ENCODE results near the gene KIAA1191.

DNA sequence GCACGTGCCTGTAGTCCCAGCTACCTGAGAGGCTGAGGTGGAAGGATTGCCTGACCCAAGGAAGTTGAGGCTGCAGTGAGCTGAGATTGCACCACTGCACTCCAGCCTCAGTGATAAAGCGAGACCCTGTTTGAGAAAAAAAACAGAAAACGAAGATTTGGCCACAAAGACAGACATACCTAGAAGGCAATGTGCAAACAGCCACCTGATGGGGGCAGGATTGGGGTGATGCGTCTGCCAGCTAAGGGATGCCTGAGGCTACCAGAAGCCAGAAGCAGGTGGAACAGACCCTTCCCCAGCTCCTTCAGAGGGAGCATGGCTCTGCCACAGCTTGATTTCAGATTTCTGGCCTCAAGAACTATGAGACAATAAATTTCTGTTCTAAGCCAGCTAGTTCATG is 29.9 kb upstream of the KIAA1191 start:
- TF ChIP-seq THAP7 (CRISPR knock-in tag; IDR thresholded peaks at IDR 0.05) (no peak), NR3C1 (CRISPR knock-in tag; IDR thresholded peaks at IDR 0.05) (no peak)
- TF ChIP-seq, protein P1, sequence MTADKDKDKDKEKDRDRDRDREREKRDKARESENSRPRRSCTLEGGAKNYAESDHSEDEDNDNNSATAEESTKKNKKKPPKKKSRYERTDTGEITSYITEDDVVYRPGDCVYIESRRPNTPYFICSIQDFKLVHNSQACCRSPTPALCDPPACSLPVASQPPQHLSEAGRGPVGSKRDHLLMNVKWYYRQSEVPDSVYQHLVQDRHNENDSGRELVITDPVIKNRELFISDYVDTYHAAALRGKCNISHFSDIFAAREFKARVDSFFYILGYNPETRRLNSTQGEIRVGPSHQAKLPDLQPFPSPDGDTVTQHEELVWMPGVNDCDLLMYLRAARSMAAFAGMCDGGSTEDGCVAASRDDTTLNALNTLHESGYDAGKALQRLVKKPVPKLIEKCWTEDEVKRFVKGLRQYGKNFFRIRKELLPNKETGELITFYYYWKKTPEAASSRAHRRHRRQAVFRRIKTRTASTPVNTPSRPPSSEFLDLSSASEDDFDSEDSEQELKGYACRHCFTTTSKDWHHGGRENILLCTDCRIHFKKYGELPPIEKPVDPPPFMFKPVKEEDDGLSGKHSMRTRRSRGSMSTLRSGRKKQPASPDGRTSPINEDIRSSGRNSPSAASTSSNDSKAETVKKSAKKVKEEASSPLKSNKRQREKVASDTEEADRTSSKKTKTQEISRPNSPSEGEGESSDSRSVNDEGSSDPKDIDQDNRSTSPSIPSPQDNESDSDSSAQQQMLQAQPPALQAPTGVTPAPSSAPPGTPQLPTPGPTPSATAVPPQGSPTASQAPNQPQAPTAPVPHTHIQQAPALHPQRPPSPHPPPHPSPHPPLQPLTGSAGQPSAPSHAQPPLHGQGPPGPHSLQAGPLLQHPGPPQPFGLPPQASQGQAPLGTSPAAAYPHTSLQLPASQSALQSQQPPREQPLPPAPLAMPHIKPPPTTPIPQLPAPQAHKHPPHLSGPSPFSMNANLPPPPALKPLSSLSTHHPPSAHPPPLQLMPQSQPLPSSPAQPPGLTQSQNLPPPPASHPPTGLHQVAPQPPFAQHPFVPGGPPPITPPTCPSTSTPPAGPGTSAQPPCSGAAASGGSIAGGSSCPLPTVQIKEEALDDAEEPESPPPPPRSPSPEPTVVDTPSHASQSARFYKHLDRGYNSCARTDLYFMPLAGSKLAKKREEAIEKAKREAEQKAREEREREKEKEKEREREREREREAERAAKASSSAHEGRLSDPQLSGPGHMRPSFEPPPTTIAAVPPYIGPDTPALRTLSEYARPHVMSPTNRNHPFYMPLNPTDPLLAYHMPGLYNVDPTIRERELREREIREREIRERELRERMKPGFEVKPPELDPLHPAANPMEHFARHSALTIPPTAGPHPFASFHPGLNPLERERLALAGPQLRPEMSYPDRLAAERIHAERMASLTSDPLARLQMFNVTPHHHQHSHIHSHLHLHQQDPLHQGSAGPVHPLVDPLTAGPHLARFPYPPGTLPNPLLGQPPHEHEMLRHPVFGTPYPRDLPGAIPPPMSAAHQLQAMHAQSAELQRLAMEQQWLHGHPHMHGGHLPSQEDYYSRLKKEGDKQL (CRISPR knock-in tag; IDR thresholded peaks at IDR 0.05; ENCODE audit: borderline replicate concordance): no peak
- TF ChIP-seq, protein P2, sequence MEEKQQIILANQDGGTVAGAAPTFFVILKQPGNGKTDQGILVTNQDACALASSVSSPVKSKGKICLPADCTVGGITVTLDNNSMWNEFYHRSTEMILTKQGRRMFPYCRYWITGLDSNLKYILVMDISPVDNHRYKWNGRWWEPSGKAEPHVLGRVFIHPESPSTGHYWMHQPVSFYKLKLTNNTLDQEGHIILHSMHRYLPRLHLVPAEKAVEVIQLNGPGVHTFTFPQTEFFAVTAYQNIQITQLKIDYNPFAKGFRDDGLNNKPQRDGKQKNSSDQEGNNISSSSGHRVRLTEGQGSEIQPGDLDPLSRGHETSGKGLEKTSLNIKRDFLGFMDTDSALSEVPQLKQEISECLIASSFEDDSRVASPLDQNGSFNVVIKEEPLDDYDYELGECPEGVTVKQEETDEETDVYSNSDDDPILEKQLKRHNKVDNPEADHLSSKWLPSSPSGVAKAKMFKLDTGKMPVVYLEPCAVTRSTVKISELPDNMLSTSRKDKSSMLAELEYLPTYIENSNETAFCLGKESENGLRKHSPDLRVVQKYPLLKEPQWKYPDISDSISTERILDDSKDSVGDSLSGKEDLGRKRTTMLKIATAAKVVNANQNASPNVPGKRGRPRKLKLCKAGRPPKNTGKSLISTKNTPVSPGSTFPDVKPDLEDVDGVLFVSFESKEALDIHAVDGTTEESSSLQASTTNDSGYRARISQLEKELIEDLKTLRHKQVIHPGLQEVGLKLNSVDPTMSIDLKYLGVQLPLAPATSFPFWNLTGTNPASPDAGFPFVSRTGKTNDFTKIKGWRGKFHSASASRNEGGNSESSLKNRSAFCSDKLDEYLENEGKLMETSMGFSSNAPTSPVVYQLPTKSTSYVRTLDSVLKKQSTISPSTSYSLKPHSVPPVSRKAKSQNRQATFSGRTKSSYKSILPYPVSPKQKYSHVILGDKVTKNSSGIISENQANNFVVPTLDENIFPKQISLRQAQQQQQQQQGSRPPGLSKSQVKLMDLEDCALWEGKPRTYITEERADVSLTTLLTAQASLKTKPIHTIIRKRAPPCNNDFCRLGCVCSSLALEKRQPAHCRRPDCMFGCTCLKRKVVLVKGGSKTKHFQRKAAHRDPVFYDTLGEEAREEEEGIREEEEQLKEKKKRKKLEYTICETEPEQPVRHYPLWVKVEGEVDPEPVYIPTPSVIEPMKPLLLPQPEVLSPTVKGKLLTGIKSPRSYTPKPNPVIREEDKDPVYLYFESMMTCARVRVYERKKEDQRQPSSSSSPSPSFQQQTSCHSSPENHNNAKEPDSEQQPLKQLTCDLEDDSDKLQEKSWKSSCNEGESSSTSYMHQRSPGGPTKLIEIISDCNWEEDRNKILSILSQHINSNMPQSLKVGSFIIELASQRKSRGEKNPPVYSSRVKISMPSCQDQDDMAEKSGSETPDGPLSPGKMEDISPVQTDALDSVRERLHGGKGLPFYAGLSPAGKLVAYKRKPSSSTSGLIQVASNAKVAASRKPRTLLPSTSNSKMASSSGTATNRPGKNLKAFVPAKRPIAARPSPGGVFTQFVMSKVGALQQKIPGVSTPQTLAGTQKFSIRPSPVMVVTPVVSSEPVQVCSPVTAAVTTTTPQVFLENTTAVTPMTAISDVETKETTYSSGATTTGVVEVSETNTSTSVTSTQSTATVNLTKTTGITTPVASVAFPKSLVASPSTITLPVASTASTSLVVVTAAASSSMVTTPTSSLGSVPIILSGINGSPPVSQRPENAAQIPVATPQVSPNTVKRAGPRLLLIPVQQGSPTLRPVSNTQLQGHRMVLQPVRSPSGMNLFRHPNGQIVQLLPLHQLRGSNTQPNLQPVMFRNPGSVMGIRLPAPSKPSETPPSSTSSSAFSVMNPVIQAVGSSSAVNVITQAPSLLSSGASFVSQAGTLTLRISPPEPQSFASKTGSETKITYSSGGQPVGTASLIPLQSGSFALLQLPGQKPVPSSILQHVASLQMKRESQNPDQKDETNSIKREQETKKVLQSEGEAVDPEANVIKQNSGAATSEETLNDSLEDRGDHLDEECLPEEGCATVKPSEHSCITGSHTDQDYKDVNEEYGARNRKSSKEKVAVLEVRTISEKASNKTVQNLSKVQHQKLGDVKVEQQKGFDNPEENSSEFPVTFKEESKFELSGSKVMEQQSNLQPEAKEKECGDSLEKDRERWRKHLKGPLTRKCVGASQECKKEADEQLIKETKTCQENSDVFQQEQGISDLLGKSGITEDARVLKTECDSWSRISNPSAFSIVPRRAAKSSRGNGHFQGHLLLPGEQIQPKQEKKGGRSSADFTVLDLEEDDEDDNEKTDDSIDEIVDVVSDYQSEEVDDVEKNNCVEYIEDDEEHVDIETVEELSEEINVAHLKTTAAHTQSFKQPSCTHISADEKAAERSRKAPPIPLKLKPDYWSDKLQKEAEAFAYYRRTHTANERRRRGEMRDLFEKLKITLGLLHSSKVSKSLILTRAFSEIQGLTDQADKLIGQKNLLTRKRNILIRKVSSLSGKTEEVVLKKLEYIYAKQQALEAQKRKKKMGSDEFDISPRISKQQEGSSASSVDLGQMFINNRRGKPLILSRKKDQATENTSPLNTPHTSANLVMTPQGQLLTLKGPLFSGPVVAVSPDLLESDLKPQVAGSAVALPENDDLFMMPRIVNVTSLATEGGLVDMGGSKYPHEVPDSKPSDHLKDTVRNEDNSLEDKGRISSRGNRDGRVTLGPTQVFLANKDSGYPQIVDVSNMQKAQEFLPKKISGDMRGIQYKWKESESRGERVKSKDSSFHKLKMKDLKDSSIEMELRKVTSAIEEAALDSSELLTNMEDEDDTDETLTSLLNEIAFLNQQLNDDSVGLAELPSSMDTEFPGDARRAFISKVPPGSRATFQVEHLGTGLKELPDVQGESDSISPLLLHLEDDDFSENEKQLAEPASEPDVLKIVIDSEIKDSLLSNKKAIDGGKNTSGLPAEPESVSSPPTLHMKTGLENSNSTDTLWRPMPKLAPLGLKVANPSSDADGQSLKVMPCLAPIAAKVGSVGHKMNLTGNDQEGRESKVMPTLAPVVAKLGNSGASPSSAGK (IDR thresholded peaks at IDR 0.05): no peak
- TF ChIP-seq, protein P3, sequence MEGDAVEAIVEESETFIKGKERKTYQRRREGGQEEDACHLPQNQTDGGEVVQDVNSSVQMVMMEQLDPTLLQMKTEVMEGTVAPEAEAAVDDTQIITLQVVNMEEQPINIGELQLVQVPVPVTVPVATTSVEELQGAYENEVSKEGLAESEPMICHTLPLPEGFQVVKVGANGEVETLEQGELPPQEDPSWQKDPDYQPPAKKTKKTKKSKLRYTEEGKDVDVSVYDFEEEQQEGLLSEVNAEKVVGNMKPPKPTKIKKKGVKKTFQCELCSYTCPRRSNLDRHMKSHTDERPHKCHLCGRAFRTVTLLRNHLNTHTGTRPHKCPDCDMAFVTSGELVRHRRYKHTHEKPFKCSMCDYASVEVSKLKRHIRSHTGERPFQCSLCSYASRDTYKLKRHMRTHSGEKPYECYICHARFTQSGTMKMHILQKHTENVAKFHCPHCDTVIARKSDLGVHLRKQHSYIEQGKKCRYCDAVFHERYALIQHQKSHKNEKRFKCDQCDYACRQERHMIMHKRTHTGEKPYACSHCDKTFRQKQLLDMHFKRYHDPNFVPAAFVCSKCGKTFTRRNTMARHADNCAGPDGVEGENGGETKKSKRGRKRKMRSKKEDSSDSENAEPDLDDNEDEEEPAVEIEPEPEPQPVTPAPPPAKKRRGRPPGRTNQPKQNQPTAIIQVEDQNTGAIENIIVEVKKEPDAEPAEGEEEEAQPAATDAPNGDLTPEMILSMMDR (IDR thresholded peaks at IDR 0.05 in 2 of 3, conservative IDR thresholded peaks at IDR 0.05 in 1 of 3; ENCODE audit: insufficient read depth in 2 of 3, low read depth in 1 of 3, low read length in 3 of 3): no peak
